ENCODE results near the gene GPC6. TPM values are rescaled to one million over a fixed set of nuclear protein-coding genes. Genes with fewer than 3 reads are reported as not detected.

GPC6 gene
- total and polyA plus RNA-seq, 9 of the 15 experiments (the other 6 are each of a cell fraction or from before 2014, with no cell fraction given): under 0.01 to 0.20 (median 0.01) TPM; not detected in 4

DNA sequence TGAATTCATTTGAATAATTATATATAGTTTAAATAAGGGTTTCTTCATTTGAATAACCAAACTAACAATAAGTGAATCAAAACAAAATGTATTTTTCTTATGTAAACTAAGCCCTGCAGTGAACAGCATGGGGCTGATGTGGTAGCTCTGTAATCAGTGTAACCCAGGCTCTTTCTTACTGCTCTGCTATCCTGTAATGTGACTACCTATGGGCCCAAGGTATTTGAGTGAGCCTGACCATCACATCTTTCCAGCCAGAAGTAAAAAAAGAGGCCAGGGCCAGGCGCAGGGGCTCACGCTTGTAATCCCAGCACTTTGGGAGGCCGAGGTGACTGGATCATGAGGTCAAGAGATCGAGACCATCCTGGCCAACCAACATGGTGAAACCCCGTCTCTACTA lies 758.3 kb downstream of the GPC6 start (continued):
- no peak for TF ChIP-seq RFX7 (CRISPR knock-in tag; IDR thresholded peaks at IDR 0.05)
- no peak for TF ChIP-seq NFE2 (IDR thresholded peaks at IDR 0.05; ENCODE audit: low read depth)

DNA sequence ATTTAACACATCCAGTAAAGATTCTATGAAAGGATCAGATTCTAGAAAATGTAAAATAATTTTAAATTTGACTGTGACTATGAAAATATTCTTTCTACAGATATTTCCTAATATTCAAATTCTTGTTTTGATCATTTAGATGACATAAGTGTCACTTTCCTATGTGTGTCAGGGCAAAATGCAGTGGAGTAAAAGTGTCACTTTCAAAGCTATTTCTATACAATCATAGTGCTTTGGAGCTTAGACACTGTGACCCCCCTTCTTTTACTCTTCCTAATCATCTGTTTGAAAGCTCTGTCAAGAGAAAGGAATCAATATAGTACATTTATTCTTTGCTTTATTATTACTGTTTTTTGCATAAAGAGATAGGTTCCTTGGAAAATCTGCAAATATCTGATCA lies 760.9 kb downstream of the GPC6 start:
- Histone ChIP-seq H3K9me3 (replicated peaks; ENCODE audit: control insufficient read depth, insufficient read depth, low read depth, low read length) (no peaks in the 10 kb centered on the region), H4K20me1 (replicated peaks; ENCODE audit: control insufficient read depth, insufficient read depth, low read length) (no peaks in the 10 kb centered on the region), H3K36me3 (ENCODE audit: control insufficient read depth, insufficient read depth, low read length) (no peaks in the 10 kb centered on the region), H3K27ac (ENCODE audit: extremely low read depth, low read depth, low read length) (no peak overlapping the region), H3K79me2 (ENCODE audit: control insufficient read depth, insufficient read depth, low read length) (no peaks in the 10 kb centered on the region), H3K4me2 (ENCODE audit: insufficient read depth, low read length) (no peak overlapping the region), H3K27me3 (ENCODE audit: control insufficient read depth in 2 of 2, insufficient read depth in 2 of 2, low read length in 2 of 2) (no peaks in the 10 kb centered on the region), H3K4me3 (no peak overlapping the region), H3K9me1 (ENCODE audit: control insufficient read depth, insufficient read depth, low read length) (no peaks in the 10 kb centered on the region), H2AFZ (ENCODE audit: low read depth, low read length) (no peak overlapping the region), H3K9ac (ENCODE audit: insufficient read depth in 1 of 2, low read depth in 2 of 2, low read length in 2 of 2) (no peak overlapping the region), H3K4me1 (replicated peaks in 1 of 2; ENCODE audit: control insufficient read depth in 2 of 2, insufficient read depth in 2 of 2, low read length in 2 of 2) (no peaks in the 10 kb centered on the region)
- intact Hi-C loops (cut with micrococcal nuclease) (no loop called here), in situ Hi-C loops (cut with MboI) (no loop called here)
- BruUV-seq (replicated peaks): no TSS peak
- no peak for FAIRE-seq
- no peak for DNase-seq (ENCODE audit: extremely low read depth in 1 of 4, low spot score in 3 of 4)
- ChIA-PET CTCF (ENCODE audit: low intra/inter-chr PET ratio) (no interaction called here), POLR2A (no interaction called here)
- no peak for ATAC-seq
- no peak for TF ChIP-seq ZNF146 (CRISPR knock-in tag; IDR thresholded peaks at IDR 0.05; ENCODE audit: unreplicated experiment)
- no peak for TF ChIP-seq NR2C2 (CRISPR knock-in tag; IDR thresholded peaks at IDR 0.05)
- no peak for TF ChIP-seq NR2C2 (tag; IDR thresholded peaks at IDR 0.05)
- no peak for TF ChIP-seq TARDBP (IDR thresholded peaks at IDR 0.05)
- no peak for TF ChIP-seq ZNF41 (CRISPR knock-in tag; conservative IDR thresholded peaks at IDR 0.05)
- TF ChIP-seq KAT8 (IDR thresholded peaks at IDR 0.05; ENCODE audit: low read depth): no peak
- no peak for TF ChIP-seq U2AF2 (optimal IDR thresholded peaks at IDR 0.05; ENCODE audit: low read depth, low read length)
- TF ChIP-seq, protein P1, sequence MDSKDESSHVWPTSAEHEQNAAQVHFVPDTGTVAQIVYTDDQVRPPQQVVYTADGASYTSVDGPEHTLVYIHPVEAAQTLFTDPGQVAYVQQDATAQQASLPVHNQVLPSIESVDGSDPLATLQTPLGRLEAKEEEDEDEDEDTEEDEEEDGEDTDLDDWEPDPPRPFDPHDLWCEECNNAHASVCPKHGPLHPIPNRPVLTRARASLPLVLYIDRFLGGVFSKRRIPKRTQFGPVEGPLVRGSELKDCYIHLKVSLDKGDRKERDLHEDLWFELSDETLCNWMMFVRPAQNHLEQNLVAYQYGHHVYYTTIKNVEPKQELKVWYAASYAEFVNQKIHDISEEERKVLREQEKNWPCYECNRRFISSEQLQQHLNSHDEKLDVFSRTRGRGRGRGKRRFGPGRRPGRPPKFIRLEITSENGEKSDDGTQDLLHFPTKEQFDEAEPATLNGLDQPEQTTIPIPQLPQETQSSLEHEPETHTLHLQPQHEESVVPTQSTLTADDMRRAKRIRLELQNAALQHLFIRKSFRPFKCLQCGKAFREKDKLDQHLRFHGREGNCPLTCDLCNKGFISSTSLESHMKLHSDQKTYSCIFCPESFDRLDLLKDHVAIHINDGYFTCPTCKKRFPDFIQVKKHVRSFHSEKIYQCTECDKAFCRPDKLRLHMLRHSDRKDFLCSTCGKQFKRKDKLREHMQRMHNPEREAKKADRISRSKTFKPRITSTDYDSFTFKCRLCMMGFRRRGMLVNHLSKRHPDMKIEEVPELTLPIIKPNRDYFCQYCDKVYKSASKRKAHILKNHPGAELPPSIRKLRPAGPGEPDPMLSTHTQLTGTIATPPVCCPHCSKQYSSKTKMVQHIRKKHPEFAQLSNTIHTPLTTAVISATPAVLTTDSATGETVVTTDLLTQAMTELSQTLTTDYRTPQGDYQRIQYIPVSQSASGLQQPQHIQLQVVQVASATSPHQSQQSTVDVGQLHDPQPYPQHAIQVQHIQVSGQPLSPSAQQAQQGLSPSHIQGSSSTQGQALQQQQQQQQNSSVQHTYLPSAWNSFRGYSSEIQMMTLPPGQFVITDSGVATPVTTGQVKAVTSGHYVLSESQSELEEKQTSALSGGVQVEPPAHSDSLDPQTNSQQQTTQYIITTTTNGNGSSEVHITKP (IDR thresholded peaks at IDR 0.05; ENCODE audit: partially characterized antibody): no peak
- no peak for TF ChIP-seq TEAD4 (IDR thresholded peaks at IDR 0.05; ENCODE audit: low read length)
- TF ChIP-seq TEAD4 (CRISPR knock-in tag; IDR thresholded peaks at IDR 0.05; ENCODE audit: borderline replicate concordance): no peak
- TF ChIP-seq WHSC1 (IDR thresholded peaks at IDR 0.05; ENCODE audit: low read length): no peak
- TF ChIP-seq HCFC1 (IDR thresholded peaks at IDR 0.05; ENCODE audit: low read depth, low read length): no peak
- no peak for TF ChIP-seq SOX6 (IDR thresholded peaks at IDR 0.05)
- TF ChIP-seq, protein P2, sequence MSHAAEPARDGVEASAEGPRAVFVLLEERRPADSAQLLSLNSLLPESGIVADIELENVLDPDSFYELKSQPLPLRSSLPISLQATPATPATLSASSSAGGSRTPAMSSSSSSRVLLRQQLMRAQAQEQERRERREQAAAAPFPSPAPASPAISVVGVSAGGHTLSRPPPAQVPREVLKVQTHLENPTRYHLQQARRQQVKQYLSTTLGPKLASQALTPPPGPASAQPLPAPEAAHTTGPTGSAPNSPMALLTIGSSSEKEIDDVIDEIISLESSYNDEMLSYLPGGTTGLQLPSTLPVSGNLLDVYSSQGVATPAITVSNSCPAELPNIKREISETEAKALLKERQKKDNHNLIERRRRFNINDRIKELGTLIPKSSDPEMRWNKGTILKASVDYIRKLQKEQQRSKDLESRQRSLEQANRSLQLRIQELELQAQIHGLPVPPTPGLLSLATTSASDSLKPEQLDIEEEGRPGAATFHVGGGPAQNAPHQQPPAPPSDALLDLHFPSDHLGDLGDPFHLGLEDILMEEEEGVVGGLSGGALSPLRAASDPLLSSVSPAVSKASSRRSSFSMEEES (CRISPR knock-in tag; IDR thresholded peaks at IDR 0.05): no peak
- TF ChIP-seq, protein P3, sequence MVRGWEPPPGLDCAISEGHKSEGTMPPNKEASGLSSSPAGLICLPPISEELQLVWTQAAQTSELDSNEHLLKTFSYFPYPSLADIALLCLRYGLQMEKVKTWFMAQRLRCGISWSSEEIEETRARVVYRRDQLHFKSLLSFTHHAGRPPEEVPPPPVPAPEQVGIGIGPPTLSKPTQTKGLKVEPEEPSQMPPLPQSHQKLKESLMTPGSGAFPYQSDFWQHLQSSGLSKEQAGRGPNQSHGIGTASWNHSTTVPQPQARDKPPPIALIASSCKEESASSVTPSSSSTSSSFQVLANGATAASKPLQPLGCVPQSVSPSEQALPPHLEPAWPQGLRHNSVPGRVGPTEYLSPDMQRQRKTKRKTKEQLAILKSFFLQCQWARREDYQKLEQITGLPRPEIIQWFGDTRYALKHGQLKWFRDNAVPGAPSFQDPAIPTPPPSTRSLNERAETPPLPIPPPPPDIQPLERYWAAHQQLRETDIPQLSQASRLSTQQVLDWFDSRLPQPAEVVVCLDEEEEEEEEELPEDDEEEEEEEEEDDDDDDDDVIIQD (CRISPR knock-in tag; IDR thresholded peaks at IDR 0.05): no peak
- TF ChIP-seq EP300 (IDR thresholded peaks at IDR 0.05; ENCODE audit: low read length): no peak
- TF ChIP-seq ZNF232 (CRISPR knock-in tag; IDR thresholded peaks at IDR 0.05): no peak
